HCT116 (cell line): ENCODE measurements around the gene CDKL5. TPM values are rescaled to one million over a fixed set of nuclear protein-coding genes. Genes with fewer than 3 reads are reported as not detected.

Experiments used
- ATAC-seq: fragments of 200-7000 bp; cut with Tn5 transposase; 2 replicates; pipeline ENCODE4 v1.9.1; 2020; ENCODE audit warnings: mild to moderate bottlenecking, moderate library complexity
- BruUV-seq: library from RNA; stranded (reverse); fragments of 400-500 nt; replicated peaks from 2 replicates; lab custom pipeline; 2021; lab: Mats Ljungman, UMichigan
- CTCF ChIA-PET: fragments of 300-600 bp; sonication (Branson Sonifier 250); formaldehyde crosslinking; loops from one replicate; lab custom pipeline; 2021; ENCODE audit warnings: antibody characterized with exemption; lab: Charles Lee
- POLR2A ChIA-PET: fragments of 300-600, 350-600 bp; sonication (Branson Sonifier 250); formaldehyde crosslinking; loops from one replicate; lab custom pipeline; 2021; ENCODE audit warnings: antibody characterized with exemption; lab: Charles Lee
- RAD21 ChIA-PET, 2 experiments: fragments of 300-600 bp; sonication (Branson Sonifier 250); formaldehyde crosslinking; loops; one replicate each; lab custom pipeline; 2023; ENCODE audit warnings: low total read pairs in 2 of 2; ENCODE audit not compliant: uncharacterized antibody in 2 of 2, unreplicated experiment in 2 of 2, low non-redundant PET in 1 of 2; lab: Charles Lee
- DNase-seq: peaks from one replicate; pipeline ENCODE4 v3.0.0-alpha.2; 2010; ENCODE audit warnings: low read depth, low spot score
- H2AFZ ChIP-seq: fragments of 200-600 bp; shearing (Covaris generic), sonication (generic); 2 replicates; pipeline ENCODE4 v1.6.1; 2017; ENCODE audit warnings: low read depth, mixed run types, mixed read lengths, antibody characterized with exemption, low read length; ENCODE audit not compliant: poor library complexity, severe bottlenecking
- H3K27ac ChIP-seq: 2 replicates; pipeline ENCODE4 v1.5.1; 2012; ENCODE audit warnings: low read depth, low read length
- H3K27me3 ChIP-seq: fragments of 200-600 bp; sonication (generic); 2 replicates; pipeline ENCODE4 v1.6.1; 2016; ENCODE audit warnings: mixed run types, low read length, mixed read lengths; ENCODE audit not compliant: insufficient read depth
- H3K36me3 ChIP-seq, 2 experiments: fragments of 200-500 bp in 1 of 2; fragments of 200-600 bp in 1 of 2; sonication (Bioruptor generic) in 1 of 2; sonication (generic) in 1 of 2; 2 replicates each; pipeline versions ENCODE4 v1.5.1 to v1.6.1; 2014 to 2016; ENCODE audit warnings: low read length in 2 of 2, inconsistent platforms in 1 of 2, mixed read lengths in 1 of 2, mixed run types in 1 of 2; ENCODE audit not compliant: insufficient read depth in 2 of 2, control insufficient read depth in 1 of 2
- H3K4me1 ChIP-seq, 2 experiments: fragments of 200-600 bp in 1 of 2; sonication (generic) in 1 of 2; 2 replicates each; pipeline versions ENCODE4 v1.5.1 to v1.6.1; 2012 to 2017; ENCODE audit warnings: low read length in 2 of 2, inconsistent platforms in 1 of 2, mild to moderate bottlenecking in 1 of 2, mixed read lengths in 1 of 2, mixed run types in 1 of 2, moderate library complexity in 1 of 2; ENCODE audit not compliant: insufficient read depth in 2 of 2, control insufficient read depth in 1 of 2
- H3K4me2 ChIP-seq: fragments of 200-600 bp; sonication (generic); 2 replicates; pipeline ENCODE4 v1.6.1; 2017; ENCODE audit warnings: mixed run types, low read length, mixed read lengths
- H3K4me3 ChIP-seq, 2 experiments: fragments of 200-600 bp in 1 of 2; sonication (generic) in 1 of 2; replicated peaks in 1 of 2; 2 replicates each; pipeline ENCODE4 v1.5.1; 2011 to 2016; ENCODE audit warnings: low read length in 2 of 2, control low read depth in 1 of 2, low read depth in 1 of 2, mild to moderate bottlenecking in 1 of 2, mixed read lengths in 1 of 2, mixed run types in 1 of 2
- H3K79me2 ChIP-seq: fragments of 200-600 bp; sonication (generic); 2 replicates; pipeline ENCODE4 v1.6.1; 2017; ENCODE audit warnings: mild to moderate bottlenecking, mixed run types, low read length, moderate library complexity, mixed read lengths; ENCODE audit not compliant: insufficient read depth
- H3K9ac ChIP-seq: fragments of 200-600 bp; sonication (generic); 2 replicates; pipeline ENCODE4 v1.6.1; 2016; ENCODE audit warnings: low read length, mixed read lengths
- H3K9me2 ChIP-seq: fragments of 200-600 bp; sonication (generic), shearing (Covaris generic); 2 replicates; pipeline ENCODE4 v1.6.1; 2017; ENCODE audit warnings: mixed run types, mild to moderate bottlenecking, moderate library complexity; ENCODE audit not compliant: insufficient read depth
- H3K9me3 ChIP-seq, 2 experiments: fragments of 200-500 bp in 1 of 2; fragments of 200-600 bp in 1 of 2; sonication (Bioruptor generic) in 1 of 2; sonication (generic) in 1 of 2; 2 replicates each; pipeline ENCODE4 v1.6.1; 2014 to 2017; ENCODE audit warnings: low read length in 2 of 2, mixed read lengths in 2 of 2, inconsistent platforms in 1 of 2, low read depth in 1 of 2, mild to moderate bottlenecking in 1 of 2, mixed run types in 1 of 2, moderate library complexity in 1 of 2; ENCODE audit not compliant: control insufficient read depth in 1 of 2, insufficient read depth in 1 of 2
- H4K20me1 ChIP-seq: fragments of 200-600 bp; sonication (generic), shearing (Covaris generic); 2 replicates; pipeline ENCODE4 v1.6.1; 2017; ENCODE audit warnings: mixed run types, mild to moderate bottlenecking, moderate library complexity; ENCODE audit not compliant: insufficient read depth
- CBX3 ChIP-seq: IDR thresholded peaks from 2 replicates; pipeline ENCODE4 v1.6.1; 2012; ENCODE audit warnings: low read depth
- EGR1 ChIP-seq: IDR thresholded peaks from 2 replicates; pipeline ENCODE4 v1.6.1; 2012; ENCODE audit warnings: low read depth
- ELF1 ChIP-seq: IDR thresholded peaks from 2 replicates; pipeline ENCODE4 v1.6.1; 2012; ENCODE audit warnings: low read depth, borderline replicate concordance
- EZH2 ChIP-seq: fragments of 200-600 bp; sonication (generic); IDR thresholded peaks from 2 replicates; pipeline ENCODE4 v1.6.1; 2017; ENCODE audit warnings: antibody characterized with exemption, mixed run types
- EZH2phosphoT487 ChIP-seq: fragments of 200-600 bp; IDR thresholded peaks from 2 replicates; pipeline ENCODE4 v1.6.1; 2018; ENCODE audit warnings: antibody characterized with exemption, borderline replicate concordance
- FOSL1 ChIP-seq: IDR thresholded peaks from 2 replicates; pipeline ENCODE4 v1.6.1; 2012; ENCODE audit warnings: low read depth
- JUND ChIP-seq: IDR thresholded peaks from 2 replicates; pipeline ENCODE4 v1.6.1; 2012
- POLR2A ChIP-seq: IDR thresholded peaks from 2 replicates; pipeline ENCODE4 v1.7.0; 2011; ENCODE audit warnings: borderline replicate concordance; ENCODE audit not compliant: insufficient read depth, insufficient read length; ENCODE audit errors: extremely low read depth
- POLR2AphosphoS5 ChIP-seq: IDR thresholded peaks from 2 replicates; pipeline ENCODE4 v1.6.1; 2011; ENCODE audit warnings: mild to moderate bottlenecking, low read depth, low read length, moderate library complexity
- SP1 ChIP-seq: IDR thresholded peaks from 2 replicates; pipeline ENCODE4 v1.6.1; 2012; ENCODE audit warnings: low read depth
- TCF7L2 ChIP-seq: IDR thresholded peaks from 2 replicates; pipeline ENCODE4 v1.7.0; 2011; ENCODE audit warnings: borderline replicate concordance, inconsistent platforms; ENCODE audit not compliant: insufficient read depth, insufficient read length; ENCODE audit errors: extremely low read depth
- YY1 ChIP-seq: IDR thresholded peaks from 2 replicates; pipeline ENCODE4 v1.6.1; 2011; ENCODE audit warnings: low read length, low read depth, moderate library complexity, mild to moderate bottlenecking; ENCODE audit not compliant: insufficient replicate concordance; ENCODE audit errors: extremely low read depth
- ZFX ChIP-seq: fragments of 450-650 bp; IDR thresholded peaks from 2 replicates; pipeline ENCODE4 v1.6.1; 2017
- ZNF274 ChIP-seq: fragments of 200-500 bp; sonication (Bioruptor generic); IDR thresholded peaks from 2 replicates; pipeline ENCODE4 v1.6.1; 2014; ENCODE audit warnings: mild to moderate bottlenecking, low read depth, low read length, inconsistent platforms
- intact Hi-C: fragments of 100-400 bp; cut with micrococcal nuclease; formaldehyde crosslinking; loops from 2 replicates; pipeline ENCODE4 v1.10.0; 2022
- total RNA-seq: library from RNA; stranded (reverse); gene quantifications from one replicate; pipeline ENCODE4 v1.2.1, GENCODE V29; 2021; ENCODE audit not compliant: unreplicated experiment
- TF ChIP-seq, protein P1 (sequence below): IDR thresholded peaks from 2 replicates; pipeline ENCODE4 v1.6.1; 2011; ENCODE audit warnings: mild to moderate bottlenecking, low read length, moderate library complexity; ENCODE audit not compliant: insufficient replicate concordance; ENCODE audit errors: extremely low read depth
- TF ChIP-seq, protein P2 (sequence below): IDR thresholded peaks from 2 replicates; pipeline ENCODE4 v1.6.1; 2012
- TF ChIP-seq, protein P3 (sequence below): IDR thresholded peaks from 2 replicates; pipeline ENCODE4 v1.6.1; 2012; ENCODE audit warnings: low read depth

CDKL5 gene
- total RNA-seq, 1 experiment from 2014 or later: 2.5 TPM

DNA sequence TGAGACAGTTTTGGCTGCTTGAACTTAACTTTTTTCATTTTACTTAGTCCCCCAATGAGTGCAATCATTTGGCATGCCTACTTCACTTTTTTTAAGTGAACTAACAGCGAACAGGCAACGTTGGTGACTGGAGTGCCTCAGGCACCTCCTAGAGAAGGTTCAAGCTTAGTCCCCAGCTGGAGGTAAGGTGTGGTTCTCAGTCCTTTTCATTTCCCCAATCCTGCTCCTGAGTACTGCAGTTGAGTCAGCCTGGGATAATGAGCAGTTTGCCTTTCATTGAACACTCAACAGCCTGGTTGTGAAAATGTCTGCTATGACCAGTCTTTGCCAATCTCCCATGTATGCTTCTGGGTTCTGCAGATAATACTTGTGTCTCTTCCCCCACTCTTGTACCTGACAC, 109.5 kb downstream of the CDKL5 start:
- intact Hi-C loops: no loop called here
- no peaks in the 10 kb centered on the region for H4K20me1 ChIP-seq
- ATAC-seq (no peak), DNase-seq (no peak)
- H3K4me3 ChIP-seq: no peak overlapping the region
- no peaks in the 10 kb centered on the region for H3K4me1 ChIP-seq
- BruUV-seq: no TSS peak
- no peak overlapping the region for H3K9ac ChIP-seq
- no peaks in the 10 kb centered on the region for H3K27me3 ChIP-seq
- H3K9me3 ChIP-seq: no peaks in the 10 kb centered on the region
- no peaks in the 10 kb centered on the region for H3K9me2 ChIP-seq
- ChIA-PET POLR2A (no interaction called here), RAD21 (no interaction called here), CTCF (no interaction called here)
- no peak overlapping the region for H2AFZ ChIP-seq
- no peak for TF ChIP-seq POLR2A
- TF ChIP-seq, protein P1, sequence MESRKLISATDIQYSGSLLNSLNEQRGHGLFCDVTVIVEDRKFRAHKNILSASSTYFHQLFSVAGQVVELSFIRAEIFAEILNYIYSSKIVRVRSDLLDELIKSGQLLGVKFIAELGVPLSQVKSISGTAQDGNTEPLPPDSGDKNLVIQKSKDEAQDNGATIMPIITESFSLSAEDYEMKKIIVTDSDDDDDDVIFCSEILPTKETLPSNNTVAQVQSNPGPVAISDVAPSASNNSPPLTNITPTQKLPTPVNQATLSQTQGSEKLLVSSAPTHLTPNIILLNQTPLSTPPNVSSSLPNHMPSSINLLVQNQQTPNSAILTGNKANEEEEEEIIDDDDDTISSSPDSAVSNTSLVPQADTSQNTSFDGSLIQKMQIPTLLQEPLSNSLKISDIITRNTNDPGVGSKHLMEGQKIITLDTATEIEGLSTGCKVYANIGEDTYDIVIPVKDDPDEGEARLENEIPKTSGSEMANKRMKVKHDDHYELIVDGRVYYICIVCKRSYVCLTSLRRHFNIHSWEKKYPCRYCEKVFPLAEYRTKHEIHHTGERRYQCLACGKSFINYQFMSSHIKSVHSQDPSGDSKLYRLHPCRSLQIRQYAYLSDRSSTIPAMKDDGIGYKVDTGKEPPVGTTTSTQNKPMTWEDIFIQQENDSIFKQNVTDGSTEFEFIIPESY: no peak
- TF ChIP-seq, protein P2, sequence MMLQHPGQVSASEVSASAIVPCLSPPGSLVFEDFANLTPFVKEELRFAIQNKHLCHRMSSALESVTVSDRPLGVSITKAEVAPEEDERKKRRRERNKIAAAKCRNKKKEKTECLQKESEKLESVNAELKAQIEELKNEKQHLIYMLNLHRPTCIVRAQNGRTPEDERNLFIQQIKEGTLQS: no peak
- no peak for TF ChIP-seq EZH2phosphoT487
- TF ChIP-seq JUND: no peak
- TF ChIP-seq ZFX: no peak
- no peak for TF ChIP-seq YY1
- TF ChIP-seq ZNF274: no peak
- TF ChIP-seq EZH2: no peak
- no peak for TF ChIP-seq FOSL1
- no peak for TF ChIP-seq CBX3
- no peak for TF ChIP-seq EGR1
- TF ChIP-seq ELF1: no peak
- TF ChIP-seq, protein P3, sequence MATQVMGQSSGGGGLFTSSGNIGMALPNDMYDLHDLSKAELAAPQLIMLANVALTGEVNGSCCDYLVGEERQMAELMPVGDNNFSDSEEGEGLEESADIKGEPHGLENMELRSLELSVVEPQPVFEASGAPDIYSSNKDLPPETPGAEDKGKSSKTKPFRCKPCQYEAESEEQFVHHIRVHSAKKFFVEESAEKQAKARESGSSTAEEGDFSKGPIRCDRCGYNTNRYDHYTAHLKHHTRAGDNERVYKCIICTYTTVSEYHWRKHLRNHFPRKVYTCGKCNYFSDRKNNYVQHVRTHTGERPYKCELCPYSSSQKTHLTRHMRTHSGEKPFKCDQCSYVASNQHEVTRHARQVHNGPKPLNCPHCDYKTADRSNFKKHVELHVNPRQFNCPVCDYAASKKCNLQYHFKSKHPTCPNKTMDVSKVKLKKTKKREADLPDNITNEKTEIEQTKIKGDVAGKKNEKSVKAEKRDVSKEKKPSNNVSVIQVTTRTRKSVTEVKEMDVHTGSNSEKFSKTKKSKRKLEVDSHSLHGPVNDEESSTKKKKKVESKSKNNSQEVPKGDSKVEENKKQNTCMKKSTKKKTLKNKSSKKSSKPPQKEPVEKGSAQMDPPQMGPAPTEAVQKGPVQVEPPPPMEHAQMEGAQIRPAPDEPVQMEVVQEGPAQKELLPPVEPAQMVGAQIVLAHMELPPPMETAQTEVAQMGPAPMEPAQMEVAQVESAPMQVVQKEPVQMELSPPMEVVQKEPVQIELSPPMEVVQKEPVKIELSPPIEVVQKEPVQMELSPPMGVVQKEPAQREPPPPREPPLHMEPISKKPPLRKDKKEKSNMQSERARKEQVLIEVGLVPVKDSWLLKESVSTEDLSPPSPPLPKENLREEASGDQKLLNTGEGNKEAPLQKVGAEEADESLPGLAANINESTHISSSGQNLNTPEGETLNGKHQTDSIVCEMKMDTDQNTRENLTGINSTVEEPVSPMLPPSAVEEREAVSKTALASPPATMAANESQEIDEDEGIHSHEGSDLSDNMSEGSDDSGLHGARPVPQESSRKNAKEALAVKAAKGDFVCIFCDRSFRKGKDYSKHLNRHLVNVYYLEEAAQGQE: no peak
- no peak for TF ChIP-seq POLR2AphosphoS5
- TF ChIP-seq SP1: no peak
- TF ChIP-seq TCF7L2: no peak
- H3K4me2 ChIP-seq: no peak overlapping the region
- H3K27ac ChIP-seq: no peak overlapping the region
- H3K36me3 ChIP-seq: no peaks in the 10 kb centered on the region
- H3K79me2 ChIP-seq: no peaks in the 10 kb centered on the region
